HG03025 (cell line): ENCODE results near the gene CXCR5.

Experiments
- ATAC-seq: cut with Tn5 transposase; IDR thresholded peaks from one replicate; pipeline ENCODE4 v1.9.1; 2021; ENCODE audit warnings: mild to moderate bottlenecking, moderate library complexity; ENCODE audit not compliant: unreplicated experiment, low FRiP score

The CXCR5 gene

GRCh38 chr11:118911880-118912741 lies 28.4 kb downstream of the CXCR5 start:
- no peak for ATAC-seq

GRCh38 chr11:118912742-118913410 lies 29.2 kb downstream of the CXCR5 start:
- no peak for ATAC-seq

GRCh38 chr11:118913411-118914125 lies 29.9 kb downstream of the CXCR5 start:
- no peak for ATAC-seq

- no peak for ATAC-seq
Observed at GRCh38 chr11:118914178-118914918, 30.7 kb downstream of the CXCR5 start.

- ATAC-seq, result no peak
Observed at GRCh38 chr11:118914987-118915386, 31.3 kb downstream of the CXCR5 start.

- ATAC-seq, result no peak
Observed at GRCh38 chr11:118915396-118915795, 31.7 kb downstream of the CXCR5 start.

- ATAC-seq, result no peak
Observed at GRCh38 chr11:118915941-118916841, 32.5 kb downstream of the CXCR5 start.

GRCh38 chr11:118916842-118917388 lies 33.2 kb downstream of the CXCR5 start:
- ATAC-seq, result no peak

- ATAC-seq, result no peak
Observed at GRCh38 chr11:118917481-118918127, 33.9 kb downstream of the CXCR5 start.

GRCh38 chr11:118918128-118918685 lies 34.5 kb downstream of the CXCR5 start:
- ATAC-seq, result no peak

GRCh38 chr11:118918686-118919280 lies 35.1 kb downstream of the CXCR5 start:
- no peak for ATAC-seq

GRCh38 chr11:118921121-118921928 lies 37.6 kb downstream of the CXCR5 start:
- no peak for ATAC-seq

- no peak for ATAC-seq
Observed at GRCh38 chr11:118921929-118922744, 38.4 kb downstream of the CXCR5 start.

GRCh38 chr11:118922745-118923627 lies 39.3 kb downstream of the CXCR5 start:
- no peak for ATAC-seq
